NCI-H128 (cell line): ENCODE measurements around the gene SARDH.
"Not testable (repeated sequence)": the region's sequence is repeated elsewhere in the genome, so short reads cannot be mapped to it uniquely, and the experiment has no call there.

Experiments
- DNase-seq: peaks from one replicate; lab custom pipeline; 2025; ENCODE audit not compliant: unreplicated experiment; lab: John Stamatoyannopoulos, UW

Gene SARDH

DNA sequence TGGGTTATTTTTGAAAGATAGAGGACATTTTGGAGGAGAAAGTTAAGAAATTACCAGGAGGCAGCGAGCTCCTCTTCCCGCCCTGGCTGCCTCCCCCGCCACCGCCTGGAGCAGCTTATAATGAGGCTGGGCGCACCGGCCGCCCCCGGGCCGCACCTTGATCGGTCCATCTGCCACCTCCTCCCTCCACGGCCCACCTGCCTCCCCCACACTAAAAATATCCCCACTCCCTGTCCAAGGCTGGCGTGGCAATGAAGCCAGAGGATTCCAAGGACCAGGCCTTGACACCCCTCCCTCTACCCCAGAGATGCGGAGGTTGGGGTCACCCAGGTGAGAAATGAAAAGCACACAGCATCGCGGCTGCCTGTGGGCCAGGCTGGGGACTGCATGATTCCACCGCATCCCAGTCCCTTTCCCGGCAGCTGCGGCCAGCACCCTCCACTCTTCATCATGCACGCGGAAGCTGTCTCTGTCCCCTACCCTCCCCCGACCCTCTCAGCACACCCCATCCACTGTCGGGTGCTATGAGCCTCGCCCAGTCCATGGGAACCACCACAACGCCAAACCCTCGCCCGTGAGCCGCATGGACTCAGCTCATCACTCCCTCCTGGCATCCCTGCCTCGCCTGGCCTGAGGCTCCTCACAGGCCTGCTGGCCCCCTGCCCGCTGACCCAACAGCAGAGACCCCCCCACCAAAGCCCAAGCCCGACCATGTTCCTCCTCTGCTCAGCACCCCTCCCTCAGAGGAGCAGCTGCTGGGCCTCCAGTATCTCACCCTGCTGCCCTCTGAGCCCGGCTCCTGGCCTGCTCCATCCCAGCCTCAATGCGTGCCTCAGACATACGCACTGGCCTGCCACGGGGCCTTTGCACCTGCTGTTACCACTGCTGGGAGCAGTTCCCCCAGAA lies 50.0 kb downstream of the SARDH start:
- DNase-seq: no peak

DNA sequence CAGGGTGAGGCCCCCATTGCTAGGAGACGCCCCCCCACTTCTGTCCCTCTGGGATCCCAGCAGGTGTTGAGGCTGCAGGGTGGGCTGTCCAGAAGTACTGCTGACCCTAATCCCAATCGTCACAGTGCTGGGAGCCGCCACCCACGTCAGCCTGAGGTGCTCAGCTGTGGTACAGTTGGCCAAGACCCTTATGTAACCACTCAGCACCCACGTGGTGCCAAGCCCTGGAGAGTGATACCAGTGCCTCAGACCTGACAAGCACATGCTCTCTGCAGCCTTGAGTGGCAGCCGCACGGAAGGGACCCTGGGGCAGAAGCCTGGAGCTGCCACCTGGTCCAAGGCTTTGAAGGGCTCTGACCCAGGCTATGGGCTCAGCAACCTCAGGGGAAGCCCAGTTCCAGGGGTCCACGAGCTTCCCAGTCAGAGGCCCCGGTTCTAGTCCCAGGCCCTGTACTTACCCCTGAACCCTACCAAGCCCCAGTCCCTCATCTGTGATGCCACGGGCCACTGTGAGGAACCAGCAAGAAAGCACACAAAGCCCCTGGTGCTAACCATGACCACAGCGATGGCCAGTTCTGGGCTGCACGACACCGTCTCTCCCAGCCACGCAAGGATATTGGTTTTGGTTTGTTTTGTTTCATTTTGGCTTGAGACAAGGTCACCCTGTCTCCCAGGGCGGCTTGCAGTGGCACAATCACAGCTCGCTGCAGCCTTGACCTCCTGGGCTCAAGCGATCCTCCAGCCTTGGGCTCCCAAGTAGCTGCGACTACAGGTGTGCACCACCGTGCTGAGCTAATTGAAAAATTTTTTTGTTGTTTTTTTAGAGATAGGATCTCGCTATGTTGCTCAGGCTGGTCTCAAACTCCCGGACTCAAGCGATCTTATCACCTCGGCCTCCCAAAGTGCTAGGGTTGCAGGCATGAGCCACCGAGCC lies 51.2 kb downstream of the SARDH start:
- no peak for DNase-seq

GRCh38 chr9:133685653-133686609 lies 52.2 kb downstream of the SARDH start:
- DNase-seq: no peak

- DNase-seq: no peak
These were observed 53.2 kb downstream of the SARDH start for GRCh38 chr9:133684936-133685361.

GRCh38 chr9:133684121-133684935 lies 53.8 kb downstream of the SARDH start:
- no peak for DNase-seq

DNA sequence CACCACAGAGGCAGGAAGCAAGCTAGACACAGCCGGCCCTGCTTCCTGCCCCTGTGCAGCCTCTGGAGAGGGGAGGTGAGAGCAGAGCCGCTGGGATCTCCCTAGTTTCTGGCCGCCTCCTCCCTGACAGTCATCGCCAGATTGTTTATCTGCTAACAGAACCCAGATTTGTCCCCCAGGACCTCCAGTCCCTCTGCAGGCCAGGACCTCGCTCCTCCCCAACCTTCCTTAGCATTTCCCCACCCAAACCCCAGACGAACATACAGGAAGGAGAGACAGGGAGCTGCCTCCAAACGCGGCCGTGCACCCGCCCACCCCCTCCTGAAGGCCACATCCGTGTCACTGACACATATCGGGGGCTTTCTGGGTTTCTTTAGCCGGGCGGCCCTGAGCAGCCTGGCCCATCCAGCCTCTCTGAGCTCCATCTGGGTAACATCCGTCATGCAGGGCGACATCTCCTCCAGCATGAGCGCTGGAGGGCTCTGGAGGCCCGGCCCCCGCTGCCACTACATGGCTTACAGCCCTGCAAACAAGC lies 54.5 kb downstream of the SARDH start:
- DNase-seq: no peak

GRCh38 chr9:133682818-133683585 lies 55.1 kb downstream of the SARDH start:
- no peak for DNase-seq

DNA sequence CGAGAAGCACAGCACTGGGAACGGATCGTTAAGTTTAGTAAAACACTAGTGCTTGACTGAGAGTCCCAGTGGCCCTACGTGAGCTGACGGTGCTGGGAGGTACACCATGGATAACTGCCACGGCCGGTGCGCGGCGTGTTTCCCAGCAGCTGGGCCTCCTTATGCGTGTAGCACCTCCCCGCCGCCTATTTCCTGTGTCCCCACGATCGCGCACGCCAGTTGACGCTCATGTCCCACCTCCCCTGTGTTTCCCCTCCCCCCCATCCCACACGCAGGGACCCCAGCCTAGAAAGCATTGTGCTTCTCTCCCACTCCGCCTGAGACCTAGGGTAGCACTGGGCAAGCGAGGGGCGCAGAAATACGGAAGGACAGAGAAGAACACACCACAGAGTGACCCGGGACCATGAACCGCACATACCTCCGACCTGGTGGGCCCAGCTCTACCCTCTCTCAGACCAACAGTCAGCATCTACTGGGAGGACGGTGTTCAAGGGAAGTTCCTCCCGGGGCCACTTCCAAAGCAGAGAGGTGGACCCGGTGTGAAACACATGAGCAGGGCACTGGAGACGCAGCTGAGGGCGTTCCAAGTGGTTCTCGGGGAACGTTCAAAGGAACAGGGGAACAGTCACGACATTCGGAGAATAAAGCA lies 56.4 kb downstream of the SARDH start:
- DNase-seq: no peak

DNA sequence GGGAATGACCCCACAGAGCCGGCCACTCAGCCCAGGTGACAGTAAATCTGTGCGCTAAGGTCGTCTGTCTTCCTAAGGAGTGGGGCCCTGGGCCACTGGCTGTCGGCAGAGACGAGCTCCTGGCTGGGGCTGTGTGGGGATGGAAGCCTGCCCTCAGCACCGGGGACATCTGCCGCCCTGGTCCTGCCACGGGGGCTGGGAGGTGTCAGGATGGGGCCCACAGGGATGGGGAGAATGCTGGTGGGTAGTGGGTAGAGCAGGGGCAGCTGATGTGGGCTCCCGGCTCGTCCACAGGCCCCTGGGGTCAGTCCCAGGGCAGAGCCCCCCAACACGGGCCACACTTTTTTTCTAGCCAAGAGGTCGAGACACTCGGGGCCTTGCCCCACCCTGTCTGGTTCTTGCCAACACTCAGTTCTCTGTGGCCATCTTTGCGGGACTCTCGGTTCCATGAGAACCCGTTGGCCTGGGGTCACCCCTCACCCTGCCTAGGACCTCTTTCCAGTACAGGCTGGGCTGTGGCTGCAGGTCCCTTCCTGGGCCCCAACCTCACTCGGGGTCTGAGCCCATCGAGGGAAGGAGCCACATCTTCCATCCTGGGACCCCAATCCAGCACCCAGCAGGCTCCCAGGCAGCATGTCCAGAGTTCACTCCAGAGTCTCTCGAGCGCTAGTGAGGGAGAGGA lies 57.0 kb downstream of the SARDH start:
- DNase-seq: no peak

- no peak for DNase-seq
These were observed 57.7 kb downstream of the SARDH start for GRCh38 chr9:133680250-133680975.

GRCh38 chr9:133679466-133680061 lies 58.6 kb downstream of the SARDH start:
- no peak for DNase-seq

- no peak for DNase-seq
These were observed 59.1 kb downstream of the SARDH start for GRCh38 chr9:133679056-133679455.

GRCh38 chr9:133677126-133678010 lies 60.8 kb downstream of the SARDH start:
- no peak for DNase-seq

GRCh38 chr9:133676450-133676849 lies 61.7 kb downstream of the SARDH start:
- no peak for DNase-seq

GRCh38 chr9:133675796-133676195 lies 62.4 kb downstream of the SARDH start:
- DNase-seq: not testable (repeated sequence)

DNA sequence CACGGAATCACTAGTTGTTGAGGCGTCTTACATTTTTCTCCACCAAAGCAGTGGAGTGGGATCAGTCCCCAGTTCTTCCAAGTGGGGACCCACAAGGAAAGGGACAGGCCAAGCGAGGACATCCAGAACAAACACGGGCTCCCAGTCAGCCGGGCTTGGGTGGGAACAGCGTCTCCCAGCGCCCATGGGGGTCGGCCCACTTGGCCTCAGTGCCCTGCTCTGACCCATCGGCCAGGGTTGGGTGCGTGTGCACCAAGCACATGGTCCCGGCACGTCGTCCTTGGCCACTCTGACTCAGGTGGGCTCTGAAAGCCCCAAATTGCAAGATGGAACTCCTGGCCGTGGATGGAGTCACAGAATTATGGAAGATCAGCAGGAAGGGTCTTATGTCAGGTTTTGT lies 64.1 kb downstream of the SARDH start:
- no peak for DNase-seq
